HG03342 (cell line): Measurements from ENCODE around the gene SHANK2.

ENCODE experiments used
- ATAC-seq: cut with Tn5 transposase; IDR thresholded peaks from one replicate; pipeline ENCODE4 v1.9.1; 2021; ENCODE audit warnings: mild to moderate bottlenecking, moderate library complexity; ENCODE audit not compliant: unreplicated experiment

The SHANK2 gene

DNA sequence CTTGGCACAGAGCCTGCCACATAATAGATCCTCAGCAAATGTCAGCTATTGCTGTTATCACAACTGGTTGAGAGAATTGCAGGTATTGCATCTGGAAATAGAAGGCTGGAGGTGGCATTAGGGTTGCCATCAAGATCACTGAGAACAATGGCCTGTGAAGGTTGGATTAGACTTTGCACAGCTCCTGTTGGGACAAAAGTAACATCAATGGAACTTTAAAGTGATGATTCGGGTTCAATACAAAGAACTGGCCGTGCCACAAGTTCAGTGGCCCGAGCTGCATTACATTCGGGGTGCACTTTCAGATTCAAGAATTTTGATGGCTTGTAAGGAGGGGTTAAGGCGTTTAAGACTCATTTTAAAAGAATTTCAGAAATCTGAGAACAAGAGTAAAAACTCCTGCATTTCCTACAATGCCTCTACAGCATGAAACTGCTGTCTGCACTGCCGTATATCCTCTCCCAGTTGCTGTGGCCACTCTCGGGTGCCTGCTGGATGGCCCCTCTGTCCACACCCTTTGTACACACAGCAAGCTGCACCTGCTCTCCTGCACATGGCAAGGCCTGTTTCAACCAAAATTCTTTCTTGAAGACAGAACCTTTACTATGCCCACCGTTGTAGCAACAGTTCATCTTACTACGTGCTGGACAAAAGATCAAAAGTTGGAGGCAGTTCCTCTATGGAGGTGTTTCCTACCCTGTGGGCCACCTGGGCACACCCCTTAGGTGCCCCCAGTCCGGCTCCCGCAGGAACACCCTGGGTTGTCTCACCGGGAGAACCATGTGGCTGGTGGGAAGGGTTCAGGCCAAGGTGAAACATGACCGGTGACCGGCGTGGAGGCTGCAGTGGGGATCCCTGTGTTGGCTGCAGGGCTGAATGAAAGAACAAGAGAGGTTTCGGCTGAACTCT lies 17.5 kb upstream of the SHANK2 start:
- no peak for ATAC-seq

DNA sequence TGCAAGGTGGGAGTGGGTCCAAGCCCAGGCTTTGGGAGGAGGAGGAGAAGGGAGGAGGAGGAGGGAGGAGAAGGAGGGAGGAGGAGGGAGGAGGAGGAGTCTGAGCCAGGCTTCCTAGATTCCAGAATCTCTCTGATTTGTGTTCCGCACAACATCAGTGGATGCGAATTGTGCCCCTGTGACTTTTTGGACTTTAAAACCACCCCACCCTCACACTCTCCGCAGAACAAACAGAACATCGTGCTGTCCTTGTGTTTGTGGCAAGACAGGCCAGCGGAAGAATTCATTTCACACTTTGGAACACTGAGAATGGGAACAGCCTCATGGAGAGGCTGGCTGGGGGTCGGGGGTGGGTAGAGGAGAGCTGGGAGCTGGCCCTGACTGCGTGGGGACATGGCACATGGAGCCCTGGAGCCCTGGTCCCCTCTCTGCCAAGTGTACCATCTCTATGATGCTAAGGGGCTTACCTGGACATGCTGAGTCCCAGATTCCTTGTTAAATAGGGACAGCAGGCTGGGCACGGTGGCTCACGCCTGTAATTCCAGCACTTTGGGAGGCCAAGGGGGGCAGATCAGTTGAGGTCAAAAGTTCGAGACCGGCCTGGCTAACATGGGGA lies 16.4 kb upstream of the SHANK2 start:
- no peak for ATAC-seq

DNA sequence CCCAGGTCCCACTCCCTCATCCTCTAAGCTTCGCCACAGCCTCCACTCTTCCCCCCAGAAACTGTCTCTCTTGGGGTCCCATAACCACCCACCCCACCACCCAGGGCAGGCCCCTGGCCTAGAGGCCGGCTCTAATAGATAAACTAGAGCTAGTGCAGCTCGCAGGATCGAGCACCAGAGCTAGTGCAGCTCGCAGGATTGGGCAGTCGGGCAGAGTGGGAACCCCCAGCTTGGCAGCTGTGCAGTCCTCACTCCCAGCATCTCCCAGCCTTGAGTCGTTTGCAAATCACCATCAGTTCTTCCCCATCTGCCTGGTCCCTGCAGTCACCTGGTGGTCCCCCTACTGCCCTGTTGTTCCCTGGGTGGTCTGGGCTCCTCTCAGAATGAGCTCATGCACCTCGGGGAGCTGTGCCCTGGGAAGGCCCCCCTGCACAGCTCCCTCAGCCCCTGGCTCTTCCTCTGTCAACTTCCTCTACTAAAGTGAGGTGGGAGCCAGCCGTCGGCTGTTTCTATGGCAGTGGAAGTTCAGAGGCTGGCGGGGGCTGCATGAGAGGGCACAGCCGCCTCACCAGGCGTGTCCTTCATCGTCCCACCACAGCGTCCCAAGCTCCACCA lies 15.5 kb upstream of the SHANK2 start:
- no peak for ATAC-seq

DNA sequence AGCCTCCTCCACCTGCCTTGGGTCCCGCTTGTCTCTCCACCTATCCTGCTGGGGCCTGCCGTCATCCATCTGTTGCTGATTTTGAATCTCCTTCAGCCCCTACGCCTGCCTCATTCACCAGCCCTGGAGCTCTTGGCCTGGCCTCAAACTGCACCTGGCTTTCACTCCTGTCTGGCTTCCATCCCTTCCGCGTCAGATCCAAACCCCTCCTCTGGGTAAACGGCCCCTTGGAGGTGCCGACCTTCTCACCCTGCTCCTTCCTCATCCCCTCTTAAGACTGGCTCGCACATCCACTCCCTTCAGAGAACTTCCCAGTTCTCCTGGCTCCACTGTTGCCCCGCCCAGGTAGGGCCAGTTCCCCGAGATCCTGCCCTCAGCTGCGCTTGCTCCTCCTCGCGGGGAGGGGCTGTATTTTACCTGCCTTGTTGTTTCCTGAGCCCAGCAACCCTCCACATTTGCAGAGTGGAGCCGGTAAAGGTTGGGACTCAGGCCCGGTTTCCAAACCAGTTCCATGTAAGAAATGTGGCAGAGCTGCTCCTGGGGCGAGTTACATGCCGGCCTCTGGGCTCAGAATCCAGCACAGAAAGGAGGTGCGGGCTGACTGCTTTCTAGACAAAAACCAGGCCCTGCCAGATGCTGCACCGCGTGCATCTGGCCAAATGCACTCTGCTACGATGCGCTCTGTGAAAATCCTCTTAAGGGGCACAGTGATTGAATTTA lies 13.9 kb upstream of the SHANK2 start:
- ATAC-seq, result no peak

DNA sequence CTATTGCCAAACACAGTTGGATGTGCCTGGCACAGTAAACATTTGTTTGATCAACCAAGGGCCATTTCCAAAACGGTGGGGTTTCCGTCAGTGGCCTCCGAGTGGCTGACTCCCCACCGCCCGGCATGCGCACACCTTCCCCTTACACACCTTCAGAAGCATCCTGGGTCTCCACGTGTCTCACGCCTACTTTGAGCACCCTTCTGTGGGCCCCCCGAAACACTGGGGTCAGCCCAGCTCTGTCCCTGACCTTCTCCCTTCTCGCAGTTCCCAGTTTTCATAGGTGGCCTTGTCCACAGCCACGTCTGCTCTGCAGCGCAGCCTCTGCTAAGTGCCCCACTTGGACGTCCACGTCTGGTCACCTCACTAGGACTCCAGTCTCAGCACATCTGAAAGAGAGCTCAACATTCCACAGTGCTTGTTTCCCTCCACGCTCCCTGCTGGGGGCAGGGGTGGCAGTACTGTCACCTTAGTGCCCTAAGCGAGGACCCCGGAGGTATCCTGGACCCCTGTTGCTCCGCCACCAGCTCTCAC lies 13.2 kb upstream of the SHANK2 start:
- ATAC-seq, result no peak

DNA sequence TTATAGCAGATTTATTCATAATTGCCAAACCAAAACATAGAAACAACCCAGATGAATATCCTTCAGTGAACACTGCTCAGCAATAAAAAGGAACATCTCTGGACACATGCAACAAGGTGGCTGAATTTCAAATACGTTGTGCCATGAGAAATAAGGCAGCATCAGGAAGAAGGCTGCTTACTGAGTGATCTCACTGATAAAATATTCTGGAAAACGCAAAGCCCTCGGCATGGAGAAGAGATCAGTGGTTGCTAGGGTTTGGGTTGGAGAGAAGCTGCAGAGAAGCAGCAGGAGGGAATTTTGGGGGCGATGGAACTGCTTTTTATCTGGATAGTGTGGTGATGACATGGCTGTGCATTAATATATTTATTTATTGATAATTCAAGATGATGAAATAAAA lies 11.0 kb upstream of the SHANK2 start:
- no peak for ATAC-seq

DNA sequence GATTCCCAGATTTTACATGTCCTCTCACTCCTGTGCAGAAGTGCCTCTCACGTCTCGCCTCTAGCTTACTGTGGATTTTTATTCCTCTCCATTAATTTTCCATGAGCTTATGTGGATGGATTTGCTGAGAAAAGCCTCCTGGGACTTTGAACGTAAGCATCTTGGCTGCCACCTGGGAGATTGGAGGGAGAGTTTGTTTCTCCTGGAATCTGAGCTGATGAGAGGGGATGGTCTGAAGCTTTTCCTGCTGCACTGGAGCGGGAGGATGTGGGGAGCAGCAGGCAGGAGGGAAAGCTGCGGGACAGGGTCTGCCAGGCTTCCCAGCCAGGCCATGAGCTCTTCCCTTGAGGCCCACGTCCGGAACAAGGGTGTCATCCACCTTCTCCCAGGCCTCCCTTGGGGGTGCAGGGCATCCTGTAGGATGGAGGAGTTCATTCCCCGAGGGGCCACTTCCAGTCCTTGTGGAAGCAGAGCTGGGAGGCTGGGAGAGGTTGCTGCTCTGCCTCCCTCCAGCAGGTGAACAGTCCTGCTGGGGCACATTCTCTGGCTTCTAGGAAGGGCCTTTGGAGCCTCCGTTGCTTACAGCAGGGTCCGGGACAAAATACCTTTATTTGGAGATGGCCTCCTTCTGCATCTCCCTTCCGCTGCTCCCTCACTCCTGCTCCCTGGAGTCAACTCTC lies 3.6 kb upstream of the SHANK2 start:
- no peak for ATAC-seq

DNA sequence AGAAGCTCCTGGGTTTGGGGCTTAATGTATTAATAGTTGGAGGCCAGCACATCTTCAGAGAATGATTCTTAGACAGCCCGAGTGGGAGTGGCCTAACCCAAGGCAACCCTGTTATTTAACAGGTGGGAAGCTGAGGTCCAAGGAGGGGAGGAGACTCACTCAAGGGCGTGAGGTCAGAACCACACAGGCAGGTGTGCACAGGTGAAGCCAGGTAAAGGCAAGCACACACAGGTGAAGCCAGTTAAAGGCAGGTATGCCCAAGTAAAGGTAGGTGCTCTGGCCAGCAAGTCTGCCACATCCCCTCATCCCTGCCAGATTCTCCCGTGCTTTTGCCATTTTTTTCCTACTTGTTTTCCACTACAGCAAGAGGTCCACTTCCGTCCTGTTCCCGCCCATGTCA lies 2.9 kb upstream of the SHANK2 start:
- no peak for ATAC-seq

DNA sequence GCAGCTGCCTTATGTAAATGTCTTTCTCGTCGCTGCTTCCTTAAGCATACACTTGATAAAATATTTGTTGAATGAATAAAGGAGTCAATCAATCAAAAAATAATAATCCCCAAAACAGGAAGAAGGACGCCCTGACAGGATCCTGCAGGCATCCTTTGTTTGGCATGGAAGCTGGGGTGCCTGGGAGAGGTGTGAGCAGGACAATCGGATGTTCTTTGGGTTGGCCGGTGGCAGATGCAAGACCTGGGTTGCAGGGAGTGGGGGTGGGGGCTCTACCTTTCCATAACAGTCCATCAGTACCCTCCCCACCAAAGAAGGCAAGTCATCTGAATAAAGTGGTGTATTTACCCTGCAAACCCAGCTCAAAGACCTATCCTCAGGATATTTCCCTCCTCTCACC lies 1.4 kb upstream of the SHANK2 start:
- ATAC-seq, result no peak

DNA sequence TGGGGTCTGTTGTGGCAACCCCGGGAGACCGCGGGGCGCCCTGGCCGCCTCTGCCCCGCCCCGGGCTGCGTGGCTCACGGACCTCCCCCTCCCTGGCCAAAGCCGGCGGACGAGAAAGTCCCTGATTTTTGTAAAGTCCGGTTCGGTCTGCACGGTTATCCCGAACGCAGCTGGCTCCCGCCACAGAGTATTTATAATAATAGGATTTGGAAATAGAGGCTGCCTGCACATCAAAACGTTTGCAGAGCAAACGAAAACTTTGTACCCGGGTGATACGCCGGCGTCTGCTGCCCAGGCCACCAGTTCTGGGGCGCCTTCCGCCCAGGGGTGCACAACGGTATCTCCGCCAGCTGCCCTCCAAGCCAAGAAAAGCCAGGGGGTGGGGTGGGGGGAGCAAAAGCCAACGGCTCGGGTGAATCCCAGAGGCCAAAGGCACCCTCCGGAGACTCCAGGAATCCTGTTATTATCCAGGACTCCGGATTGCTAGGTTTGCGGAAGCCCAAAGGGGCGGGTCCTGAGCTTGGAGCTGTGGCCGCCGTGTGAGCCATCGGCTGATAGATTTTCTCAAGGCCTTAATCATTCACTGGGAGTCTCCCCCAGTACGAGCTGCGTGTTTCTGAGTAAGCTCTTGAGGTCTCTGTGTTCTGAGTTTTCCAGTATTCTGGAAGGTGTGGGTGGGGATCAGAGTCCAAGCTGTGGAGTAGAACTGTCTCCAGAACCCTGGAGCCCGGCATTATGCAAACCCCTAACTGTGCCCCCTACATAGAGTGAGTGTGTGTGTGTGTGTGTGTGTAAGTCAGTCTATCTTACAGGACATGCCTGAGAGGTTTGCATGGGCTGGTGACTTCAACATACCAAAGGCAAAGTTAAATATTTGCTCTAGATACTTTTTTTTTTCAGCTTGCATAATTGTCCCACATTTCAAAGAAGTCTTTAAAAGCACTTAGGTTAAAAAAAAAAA lies 673 bp upstream of the SHANK2 start:
- no peak for ATAC-seq

DNA sequence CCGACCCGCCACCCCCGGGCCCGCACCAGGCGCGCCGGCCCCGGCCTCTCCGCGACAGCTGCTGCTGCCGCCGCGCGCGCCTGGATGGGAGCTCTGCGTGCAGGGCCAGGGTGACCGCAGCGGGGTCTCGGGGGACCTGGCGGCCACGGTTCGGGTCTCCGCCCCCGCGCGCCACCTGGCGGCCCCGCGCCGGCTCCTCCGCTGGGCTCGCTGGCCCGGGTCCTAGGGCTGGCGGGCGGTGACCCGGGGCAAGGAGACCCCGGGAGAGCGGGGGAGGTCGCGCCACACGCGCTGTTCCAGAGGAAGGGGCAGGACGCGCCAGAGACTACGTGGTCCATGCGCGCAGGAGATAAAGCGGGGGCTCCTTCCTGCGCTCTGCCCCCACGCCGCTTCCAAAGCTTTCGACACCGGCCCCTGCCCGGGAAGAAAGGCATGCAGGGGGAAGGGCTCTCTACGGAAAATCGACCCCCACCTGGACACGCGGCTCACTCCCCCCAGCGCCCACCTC lies 562 bp downstream of the SHANK2 start:
- ATAC-seq, result no peak

DNA sequence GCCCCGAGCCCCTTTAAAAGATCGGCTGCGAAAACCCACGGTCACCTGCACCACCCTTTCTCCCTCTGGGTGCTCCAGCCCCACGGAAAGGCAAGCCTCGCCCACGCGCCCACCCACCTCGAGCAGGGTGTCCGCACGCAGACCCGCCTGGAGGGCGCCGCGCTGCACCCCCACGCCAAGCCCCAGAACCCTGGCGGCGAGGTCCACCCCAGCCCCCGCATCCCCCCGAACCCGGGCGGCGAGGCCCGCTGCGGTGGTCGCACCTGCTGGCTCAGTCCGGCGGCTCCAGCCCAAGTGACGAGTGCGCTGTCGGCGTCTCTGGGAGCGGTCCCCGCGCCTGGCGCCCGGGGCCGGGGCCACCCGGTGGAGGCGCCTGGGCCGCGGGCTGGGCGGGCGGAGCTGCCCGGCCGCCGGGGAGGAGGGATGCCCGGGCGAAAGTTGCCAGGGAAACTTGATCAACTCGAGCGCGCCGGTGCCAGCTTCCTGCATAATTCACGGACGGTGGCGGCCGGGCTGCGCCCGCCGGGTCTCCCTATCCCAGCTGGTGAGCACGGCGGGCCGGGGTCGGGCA lies 1.1 kb downstream of the SHANK2 start:
- ATAC-seq, result no peak

DNA sequence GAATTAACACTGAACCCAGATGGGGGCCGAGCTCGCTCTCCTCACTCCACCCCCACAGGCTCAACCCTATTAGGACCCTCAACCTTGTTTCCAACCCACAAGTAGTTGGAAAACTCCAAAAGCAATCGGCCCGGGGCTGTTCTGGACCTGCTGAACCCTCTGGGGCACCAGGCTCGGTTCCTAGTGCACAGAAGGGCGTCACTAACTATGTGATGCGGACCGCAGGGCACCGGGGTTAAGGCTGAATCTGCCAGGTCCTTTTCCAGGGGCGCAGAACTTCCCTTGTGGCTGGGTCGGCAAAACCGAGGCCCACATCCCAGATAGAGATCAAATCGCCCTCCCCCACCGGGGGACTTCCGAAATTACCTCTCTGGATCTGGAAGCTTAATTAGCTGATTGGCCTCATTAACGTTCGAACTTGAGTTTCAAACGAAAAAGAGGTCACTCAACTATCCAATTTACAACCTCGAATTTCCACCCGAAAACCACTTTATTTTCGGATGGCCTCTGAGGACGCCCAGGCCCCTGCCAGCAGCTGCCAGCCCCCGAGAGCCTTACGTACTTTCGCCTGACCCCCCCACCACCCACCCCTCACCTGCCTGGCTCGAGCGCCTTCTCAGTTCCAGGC lies 1.7 kb downstream of the SHANK2 start:
- no peak for ATAC-seq

DNA sequence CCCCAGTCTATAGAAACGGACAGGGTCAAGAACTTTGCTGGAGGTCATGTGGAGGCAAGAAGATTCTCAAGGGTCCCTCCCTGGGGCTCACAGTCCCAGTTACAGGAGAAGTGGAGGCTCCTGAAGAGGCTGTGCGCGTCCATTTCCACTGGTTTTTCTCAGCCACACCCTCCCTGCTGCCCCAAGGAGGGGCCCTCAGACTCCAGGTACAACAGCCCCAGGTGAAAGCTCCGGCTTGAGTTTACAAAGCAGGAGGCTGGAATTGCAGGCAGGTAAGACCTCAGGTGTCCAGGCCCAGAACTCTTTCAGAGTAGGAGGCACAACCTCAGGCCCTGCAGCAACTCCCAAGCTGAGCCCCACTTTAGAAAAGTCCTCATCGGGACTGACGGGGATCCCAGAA lies 3.1 kb downstream of the SHANK2 start:
- ATAC-seq, result no peak

DNA sequence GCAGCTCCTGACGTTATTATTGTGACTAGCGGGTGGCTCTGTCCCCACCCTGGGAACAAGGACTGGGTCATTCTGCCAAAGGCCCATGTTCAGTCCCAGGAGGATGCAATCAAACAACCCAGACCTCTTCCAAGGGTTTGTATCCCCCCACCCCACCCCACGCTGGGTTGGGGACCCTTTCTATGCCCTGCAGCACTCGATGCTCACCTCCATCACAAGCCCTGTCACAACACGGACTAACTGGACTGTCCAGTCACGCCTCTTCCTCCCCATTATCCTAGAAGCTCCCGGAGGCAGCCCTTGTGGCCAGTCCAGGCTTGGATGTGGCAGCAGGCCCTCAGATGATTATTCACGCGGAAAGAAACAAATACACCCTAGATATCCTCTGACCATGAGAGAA lies 3.7 kb downstream of the SHANK2 start:
- no peak for ATAC-seq

DNA sequence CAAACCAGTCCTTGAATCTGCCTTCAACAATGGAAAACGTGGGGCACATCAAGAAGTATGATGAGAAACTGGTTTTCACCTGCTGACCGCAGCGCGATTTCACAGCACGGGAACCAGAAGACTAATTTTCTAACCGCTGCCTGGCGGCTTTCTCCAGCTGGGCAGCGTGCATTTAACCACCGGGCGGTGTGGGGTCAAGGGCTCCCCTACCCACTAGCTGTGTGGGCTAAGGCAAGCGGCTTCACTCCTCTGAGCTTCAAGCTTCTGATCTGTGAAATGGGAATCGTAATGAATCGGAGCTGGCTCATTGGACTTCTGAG lies 4.2 kb downstream of the SHANK2 start:
- ATAC-seq, result no peak

DNA sequence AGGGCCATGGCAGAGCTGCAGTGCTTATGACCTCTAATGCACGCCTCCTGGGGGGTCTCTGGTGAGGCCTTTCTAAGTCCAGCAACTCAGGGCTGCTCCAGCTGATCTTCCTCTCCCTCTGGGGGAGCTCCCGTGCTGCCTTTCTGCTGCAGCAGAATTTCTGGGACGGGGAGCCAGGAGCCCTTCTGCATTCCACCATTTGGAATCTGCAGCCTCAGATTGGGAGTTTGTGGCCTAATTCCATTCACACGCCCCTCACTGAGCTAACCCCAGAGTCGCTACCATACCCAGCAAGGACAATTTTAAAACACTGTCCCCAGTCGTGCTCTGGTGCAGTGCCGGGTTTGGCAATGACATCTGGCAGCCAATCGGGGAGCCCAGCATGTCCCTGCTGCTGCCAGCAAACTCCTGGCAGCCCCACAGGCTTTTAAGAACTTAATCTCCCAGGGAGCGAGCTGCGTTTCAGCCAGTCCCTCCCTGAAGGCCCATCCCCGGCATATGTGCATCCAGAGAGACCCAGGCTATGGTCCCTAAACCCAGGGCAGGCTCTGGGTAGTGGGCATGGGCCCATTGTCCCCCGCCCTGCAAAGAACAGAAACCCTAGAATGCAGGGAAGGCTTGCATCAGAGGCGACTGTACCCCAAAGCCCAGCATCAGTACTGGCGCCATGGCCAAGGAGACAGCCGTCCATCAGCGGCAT lies 4.7 kb downstream of the SHANK2 start:
- no peak for ATAC-seq

DNA sequence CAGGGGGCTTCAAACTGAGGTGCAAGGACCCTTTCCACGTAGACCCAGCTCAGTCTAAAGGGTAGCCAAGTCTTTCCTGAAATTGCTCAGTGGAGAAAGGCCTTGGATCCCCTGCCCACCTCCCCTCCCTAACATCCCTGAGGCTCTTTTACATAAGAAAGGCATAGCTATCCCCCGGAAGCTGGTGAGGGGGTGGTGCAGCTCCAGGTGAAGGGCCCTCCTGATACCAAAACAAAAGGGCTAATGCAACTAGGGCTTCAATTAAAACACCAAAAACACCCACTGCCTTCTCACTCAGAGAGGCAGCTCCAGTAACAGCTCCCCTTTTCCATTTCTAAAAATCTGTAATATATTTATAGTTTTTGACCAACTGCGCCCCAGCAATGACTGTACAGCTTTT lies 5.8 kb downstream of the SHANK2 start:
- no peak for ATAC-seq
